ENCODE data around the gene FMO3.

DNA sequence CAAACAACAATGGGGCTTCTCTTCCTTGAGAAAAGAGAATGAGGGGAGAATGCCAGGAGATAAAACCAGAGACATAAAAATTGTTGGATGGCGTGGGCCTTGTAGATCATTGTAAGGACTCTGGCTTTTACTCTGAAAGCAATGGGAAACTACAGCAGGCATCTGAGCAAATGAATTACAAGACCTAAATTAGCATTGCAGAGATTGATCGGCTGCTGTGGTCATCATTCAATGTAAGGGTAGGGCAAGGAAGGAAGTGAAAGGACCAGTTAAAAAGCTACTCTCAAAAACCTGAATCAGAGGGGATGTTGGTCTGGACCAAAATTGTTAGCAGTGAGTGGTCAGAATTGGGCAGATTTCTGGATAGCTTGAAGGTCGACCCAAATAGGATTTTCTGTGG lies 21.4 kb downstream of the FMO3 start:
- TF ChIP-seq CTCF (conservative IDR thresholded peaks at IDR 0.05) (no peak), ZFX (IDR thresholded peaks at IDR 0.05) (no peak)

Measured in C4-2B (cell line).